Activated T-cell treated with anti-CD3 and anti-CD28 coated beads for 48 hours (primary cell): ENCODE results near the gene PRIM2.
"Not testable (repeated sequence)": the region's sequence is repeated elsewhere in the genome, so short reads cannot be mapped to it uniquely, and the experiment has no call there.

Experiments
- DNase-seq: peaks from one replicate; pipeline ENCODE4 v3.0.0-alpha.2; 2020; ENCODE audit warnings: low read depth

The PRIM2 gene

DNA sequence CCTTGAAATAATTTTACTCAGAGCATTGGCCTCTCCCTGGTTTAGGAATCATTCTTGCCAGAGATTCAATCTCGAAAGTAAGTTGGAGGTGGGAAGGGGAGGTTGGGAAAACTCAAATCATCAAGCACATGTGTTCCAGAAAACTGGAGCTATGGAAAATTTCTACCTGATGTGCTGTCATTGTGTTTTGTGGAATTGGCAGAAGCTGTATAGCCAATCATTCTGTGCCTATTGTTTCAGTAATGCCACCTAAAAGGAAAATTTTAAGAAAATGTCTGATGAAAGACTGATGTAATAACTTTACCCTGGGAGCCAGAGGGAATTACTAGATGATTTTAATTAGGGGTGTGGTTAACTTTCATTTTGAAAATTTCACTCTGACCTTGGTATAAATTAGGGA is 187.8 kb downstream of the PRIM2 start:
- not testable (repeated sequence) for DNase-seq

DNA sequence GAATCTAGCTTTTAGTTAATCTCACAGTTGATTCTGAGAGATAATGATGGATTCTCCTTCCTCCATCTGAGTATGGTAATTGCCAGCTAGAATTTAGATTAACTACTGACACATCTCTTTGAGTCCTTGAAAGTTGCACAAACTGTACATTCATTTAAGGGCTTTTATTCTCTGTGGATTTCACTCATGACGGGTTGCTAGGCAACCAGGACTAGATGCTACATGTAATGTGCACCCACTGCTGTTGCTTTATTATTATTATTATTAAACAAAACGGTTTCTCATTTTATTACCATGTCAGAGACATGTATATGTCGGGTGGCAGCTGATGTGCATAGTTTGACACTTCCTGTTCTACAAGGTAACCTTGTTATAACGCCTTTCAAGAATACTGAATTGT is 193.0 kb downstream of the PRIM2 start:
- not testable (repeated sequence) for DNase-seq

DNA sequence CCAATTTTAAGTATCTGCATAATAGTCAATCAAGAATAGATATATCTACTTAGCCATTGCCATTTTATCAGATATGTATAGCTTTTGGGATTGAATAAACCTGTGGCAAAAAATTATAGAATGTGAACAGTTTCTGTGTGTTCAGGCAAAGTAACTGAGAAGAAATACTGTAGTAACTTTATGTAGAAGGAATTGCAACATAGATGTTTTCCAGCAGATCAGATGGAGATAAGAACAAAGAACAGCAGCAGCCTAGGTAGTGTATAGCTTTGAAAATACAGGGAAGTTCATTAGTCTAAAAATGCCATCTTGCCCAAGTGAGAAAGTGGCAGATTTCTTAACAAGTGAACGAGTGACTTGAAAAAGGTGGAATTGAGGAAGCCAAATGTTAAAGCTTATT is 197.7 kb downstream of the PRIM2 start:
- not testable (repeated sequence) for DNase-seq

GRCh38 chr6:57515845-57516244 is 198.4 kb downstream of the PRIM2 start:
- not testable (repeated sequence) for DNase-seq

DNA sequence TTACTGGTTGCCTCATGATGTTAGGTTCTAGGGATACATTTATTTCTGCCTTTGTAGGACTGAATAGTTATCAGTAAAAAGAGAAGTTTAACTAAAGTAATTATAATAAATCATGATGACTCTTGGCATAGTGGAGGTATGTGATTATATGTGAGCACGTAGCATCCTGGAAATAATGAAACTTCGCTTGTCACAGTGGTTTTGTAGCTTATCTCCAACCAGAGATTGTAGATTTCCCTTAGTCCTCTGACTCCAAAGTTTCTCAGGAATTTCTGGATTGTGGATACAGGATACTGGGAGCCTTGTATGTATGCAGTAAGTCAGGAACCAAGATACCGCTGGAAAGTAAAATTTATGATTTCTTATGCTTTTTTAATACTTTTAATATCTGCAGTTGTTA is 199.3 kb downstream of the PRIM2 start:
- not testable (repeated sequence) for DNase-seq

DNA sequence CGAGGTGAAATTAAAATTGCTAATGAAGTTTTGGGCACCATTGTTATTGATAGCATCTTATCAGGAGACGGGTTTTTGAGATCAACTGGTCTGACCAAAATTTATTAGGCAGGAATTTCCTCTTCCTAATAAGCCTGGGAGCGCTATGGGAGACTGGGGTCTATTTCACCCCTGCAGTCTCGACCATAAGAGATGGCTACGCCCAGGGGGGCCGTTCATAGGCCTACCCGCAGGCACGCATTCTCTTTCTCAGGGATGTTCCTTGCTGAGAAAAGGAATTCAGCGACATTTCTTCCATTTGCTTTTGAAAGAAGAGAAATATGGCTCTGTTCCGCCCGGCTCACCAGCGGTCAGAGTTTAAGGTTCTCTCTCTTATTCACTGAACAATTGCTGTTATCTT is 201.8 kb downstream of the PRIM2 start:
- DNase-seq: not testable (repeated sequence)

DNA sequence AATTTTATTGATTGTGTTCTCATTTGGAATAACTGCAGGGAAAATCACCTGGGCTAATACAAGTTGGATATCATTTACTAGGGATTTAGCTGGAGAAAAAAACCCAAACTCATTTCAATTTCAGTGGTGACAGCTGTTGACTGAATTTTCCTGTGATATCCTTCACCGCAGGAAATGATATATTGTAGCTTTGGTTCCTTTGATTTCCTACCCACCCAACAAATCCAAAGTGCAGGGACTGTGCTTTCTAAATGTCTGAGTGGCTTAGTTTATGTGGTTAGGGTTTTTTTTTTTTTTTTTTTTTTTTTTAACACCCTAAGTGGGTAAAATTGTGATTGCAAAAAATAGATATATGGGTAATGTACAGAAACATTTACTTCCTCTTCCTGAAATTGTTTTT is 203.7 kb downstream of the PRIM2 start:
- not testable (repeated sequence) for DNase-seq

GRCh38 chr6:57523221-57523620 is 205.8 kb downstream of the PRIM2 start:
- not testable (repeated sequence) for DNase-seq

- not testable (repeated sequence) for DNase-seq
Measured at GRCh38 chr6:57529755-57530154, 212.3 kb downstream of the PRIM2 start.

- DNase-seq: not testable (repeated sequence)
Measured at GRCh38 chr6:57532660-57533059, 215.2 kb downstream of the PRIM2 start.

DNA sequence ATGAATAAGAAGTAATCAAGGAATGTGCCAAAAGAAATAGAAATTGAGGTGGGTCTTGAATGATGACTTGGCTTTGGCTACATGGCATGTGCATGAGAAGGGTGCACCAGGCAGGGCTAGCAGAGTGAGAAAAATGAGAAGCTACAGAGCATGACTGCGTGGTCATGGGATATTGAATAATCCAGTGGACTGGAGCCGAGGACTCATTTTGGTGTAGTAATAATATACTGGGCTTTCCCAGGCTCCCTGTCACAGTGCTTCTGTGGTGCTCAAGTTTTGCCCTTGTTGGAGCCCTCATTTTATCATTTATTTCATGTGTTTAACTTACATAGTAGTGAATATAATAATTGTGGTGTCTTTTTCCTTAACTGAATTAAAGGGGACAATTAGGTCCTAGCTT is 217.7 kb downstream of the PRIM2 start:
- DNase-seq: not testable (repeated sequence)

- not testable (repeated sequence) for DNase-seq
Measured at GRCh38 chr6:57535994-57536393, 218.6 kb downstream of the PRIM2 start.

GRCh38 chr6:57537916-57538315 is 220.5 kb downstream of the PRIM2 start:
- not testable (repeated sequence) for DNase-seq

DNA sequence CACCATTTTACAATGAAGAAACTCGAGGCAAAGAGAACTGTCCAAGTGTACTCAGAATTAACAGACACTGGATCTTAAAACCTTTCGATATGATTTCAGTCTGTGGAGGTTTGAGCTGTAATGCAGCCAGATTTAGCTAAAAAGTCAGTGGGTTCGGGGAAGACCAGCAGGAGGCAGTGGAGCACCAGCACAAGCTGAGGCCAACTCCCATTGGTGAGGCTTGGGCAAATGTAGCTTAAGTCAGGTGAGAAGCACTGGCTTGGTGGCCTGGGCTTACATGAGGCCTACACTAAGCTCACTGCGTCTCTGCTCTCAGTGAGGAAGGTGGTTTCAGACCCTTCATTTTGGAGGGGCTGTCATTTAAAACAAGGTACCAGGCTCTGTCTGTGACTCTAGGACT is 234.5 kb downstream of the PRIM2 start:
- not testable (repeated sequence) for DNase-seq

GRCh38 chr6:57557855-57558254 is 240.4 kb downstream of the PRIM2 start:
- DNase-seq: not testable (repeated sequence)

DNA sequence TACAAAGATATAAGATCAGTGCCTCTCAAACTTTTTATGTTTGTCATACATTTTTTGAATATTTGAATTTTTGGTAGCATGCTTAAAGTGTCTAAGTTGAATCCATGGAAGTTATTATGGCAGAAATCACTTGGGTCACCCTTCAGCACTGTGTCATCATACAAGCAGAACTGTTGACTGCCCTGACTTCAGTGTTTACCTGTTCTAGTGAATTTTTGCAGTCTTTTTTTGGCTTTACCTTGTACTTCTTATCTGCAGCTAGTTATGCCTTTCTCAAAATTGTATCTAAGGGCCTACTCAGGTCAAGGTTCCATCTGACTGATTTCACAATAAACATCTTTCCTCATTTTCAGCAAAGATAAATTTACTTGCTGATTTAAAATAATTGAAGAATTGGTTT is 241.7 kb downstream of the PRIM2 start:
- DNase-seq: not testable (repeated sequence)

- DNase-seq: not testable (repeated sequence)
Measured at GRCh38 chr6:57562233-57562632, 244.8 kb downstream of the PRIM2 start.

DNA sequence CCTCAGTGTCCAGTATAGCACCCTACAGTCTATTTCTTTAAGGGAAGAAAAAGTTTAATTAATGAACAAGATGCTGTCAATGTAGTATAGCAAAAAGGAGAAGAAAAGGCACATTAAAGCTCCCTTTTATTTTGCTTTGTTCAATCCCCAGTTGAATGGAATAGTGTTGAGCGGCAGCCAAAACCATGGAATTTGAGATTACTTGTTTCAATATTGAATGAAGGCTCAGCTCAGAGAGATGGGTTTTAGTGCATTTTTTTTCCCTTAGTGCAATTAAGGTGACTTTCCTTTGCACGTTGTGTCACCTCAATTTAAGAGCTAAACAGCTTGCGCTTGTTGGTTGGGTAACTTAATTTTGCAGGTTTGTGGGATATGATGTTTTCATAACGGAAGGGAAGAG is 254.7 kb downstream of the PRIM2 start:
- DNase-seq: not testable (repeated sequence)

DNA sequence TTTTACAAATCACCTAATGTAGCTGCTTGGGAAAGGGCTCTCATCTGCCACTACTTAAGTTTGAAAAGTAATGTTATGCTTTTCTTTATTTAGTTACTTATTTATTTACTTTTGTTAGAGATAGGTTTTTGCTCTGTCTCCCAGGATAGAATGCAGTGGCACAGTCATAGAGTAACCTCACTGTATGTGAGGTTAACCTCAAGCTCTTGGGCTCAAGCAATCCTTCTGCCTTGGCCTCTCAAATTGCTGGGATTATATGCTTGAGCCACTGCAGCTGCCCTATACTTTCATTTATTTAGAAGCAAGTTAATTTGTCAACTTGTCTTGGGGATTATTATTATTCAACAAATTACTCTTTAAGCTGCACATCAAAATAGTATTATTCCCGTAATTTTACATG is 255.4 kb downstream of the PRIM2 start:
- DNase-seq: not testable (repeated sequence)

- DNase-seq: not testable (repeated sequence)
Measured at GRCh38 chr6:57577023-57577422, 259.6 kb downstream of the PRIM2 start.

DNA sequence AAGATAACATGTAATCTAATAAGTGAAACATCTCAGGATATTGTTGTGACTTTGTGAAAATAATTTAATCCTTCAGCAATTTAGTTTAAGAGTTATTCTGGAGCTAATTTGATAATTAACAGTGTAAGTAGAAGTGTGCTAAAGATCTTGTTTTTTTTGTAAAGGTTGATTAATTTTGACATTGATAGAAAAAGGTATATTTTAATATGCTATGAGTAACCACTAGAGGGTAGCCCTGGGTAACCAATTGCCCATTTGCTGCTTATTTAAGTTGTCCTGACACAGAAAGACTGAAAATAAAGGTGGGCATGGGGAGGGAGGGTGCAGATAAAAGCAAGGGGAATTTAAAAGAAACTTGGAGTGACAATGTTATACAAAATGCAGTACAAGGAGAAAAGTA is 262.1 kb downstream of the PRIM2 start:
- not testable (repeated sequence) for DNase-seq

GRCh38 chr6:57581586-57581985 is 264.2 kb downstream of the PRIM2 start:
- DNase-seq: not testable (repeated sequence)

GRCh38 chr6:57601105-57601504 is 283.7 kb downstream of the PRIM2 start:
- not testable (repeated sequence) for DNase-seq

- DNase-seq: not testable (repeated sequence)
Measured at GRCh38 chr6:57605303-57605702, 287.9 kb downstream of the PRIM2 start.

DNA sequence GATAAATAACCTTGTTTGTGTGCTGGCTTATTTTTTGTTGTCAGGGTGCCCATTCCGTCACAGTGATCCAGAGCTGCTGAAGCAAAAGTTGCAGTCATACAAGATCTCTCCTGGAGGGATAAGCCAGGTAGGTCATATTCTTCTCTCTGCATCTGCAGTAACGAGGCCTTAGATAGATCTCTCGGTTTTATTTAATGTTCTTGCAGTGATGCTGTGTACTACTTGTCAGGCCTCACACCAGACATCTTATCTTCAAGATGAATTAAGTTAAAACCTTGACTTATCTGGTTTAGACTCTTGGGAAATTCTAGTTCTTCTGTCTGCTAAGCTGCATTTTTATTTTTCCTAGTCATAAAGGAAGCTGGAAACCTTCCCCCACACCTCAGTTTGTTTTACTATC is 288.9 kb downstream of the PRIM2 start:
- not testable (repeated sequence) for DNase-seq
